H1 (cell line): ENCODE data around the gene CHST3. TPM values are rescaled to one million over a fixed set of nuclear protein-coding genes. Genes with fewer than 3 reads are reported as not detected.

Experiments
- CEBPB ChIP-seq: IDR thresholded peaks from 2 replicates; pipeline ENCODE4 v1.6.1; 2012; ENCODE audit warnings: low read depth, low read length
- CHD1 ChIP-seq: IDR thresholded peaks from 2 replicates; pipeline ENCODE4 v1.6.1; 2012; ENCODE audit warnings: low read depth, low read length, improper control_type of control experiment
- HDAC2 ChIP-seq, 2 experiments: fragments of 300-600 bp in 1 of 2; sonication (generic) in 1 of 2; IDR thresholded peaks; 2 replicates each; pipeline ENCODE4 v1.6.1; 2011 to 2012; ENCODE audit warnings: low read depth in 2 of 2, low read length in 2 of 2, mild to moderate bottlenecking in 2 of 2, moderate library complexity in 2 of 2, borderline replicate concordance in 1 of 2, inconsistent platforms in 1 of 2
- TBP ChIP-seq: IDR thresholded peaks from 2 replicates; pipeline ENCODE4 v1.6.1; 2011; ENCODE audit warnings: low read depth, low read length, improper control_type of control experiment
- polyA plus RNA-seq, 7 experiments: library from polyadenylated mRNA; depleted of rRNA in 3 of 7; stranded (reverse) in 5 of 7; unstranded in 2 of 7; fragments of >200 nt in 5 of 7; fragments of 200-250 nt in 2 of 7; gene quantifications; 1 replicate in 5 of 7; 2 replicates in 1 of 7; 4 replicates in 1 of 7; pipeline versions ENCODE4 v1.2.1 to v1.2.3, GENCODE V29; 2011 to 2013; ENCODE audit warnings: missing spikeins in 2 of 7, mixed read lengths in 2 of 7
- total RNA-seq: library from RNA; stranded (reverse); fragmentation: NEBNext Ultra II Directional; extraction: Animal tissue kit (Norgen Biotek cat#: 25700); gene quantifications from 2 replicates; pipeline ENCODE4 v1.2.1, GENCODE V29; 2021
- TF ChIP-seq, protein P1 (sequence below): fragments of 300-600 bp; sonication (generic); IDR thresholded peaks from 2 replicates; pipeline ENCODE4 v1.7.1; 2012; ENCODE audit warnings: low read length, moderate library complexity, mild to moderate bottlenecking, inconsistent platforms; ENCODE audit not compliant: insufficient replicate concordance

CHST3 gene
- total and polyA plus RNA-seq, 2 of the 8 experiments (the other 6 are each of a cell fraction or from before 2014, with no cell fraction given) = 2.0 to 5.8 TPM

- no peak for TF ChIP-seq CEBPB
- no peak for TF ChIP-seq CHD1
- TF ChIP-seq HDAC2 (IDR thresholded peaks at IDR 0.05; ENCODE audit: borderline replicate concordance in 1 of 2, low read depth in 2 of 2, low read length in 2 of 2) = no peak
- TF ChIP-seq, protein P1, sequence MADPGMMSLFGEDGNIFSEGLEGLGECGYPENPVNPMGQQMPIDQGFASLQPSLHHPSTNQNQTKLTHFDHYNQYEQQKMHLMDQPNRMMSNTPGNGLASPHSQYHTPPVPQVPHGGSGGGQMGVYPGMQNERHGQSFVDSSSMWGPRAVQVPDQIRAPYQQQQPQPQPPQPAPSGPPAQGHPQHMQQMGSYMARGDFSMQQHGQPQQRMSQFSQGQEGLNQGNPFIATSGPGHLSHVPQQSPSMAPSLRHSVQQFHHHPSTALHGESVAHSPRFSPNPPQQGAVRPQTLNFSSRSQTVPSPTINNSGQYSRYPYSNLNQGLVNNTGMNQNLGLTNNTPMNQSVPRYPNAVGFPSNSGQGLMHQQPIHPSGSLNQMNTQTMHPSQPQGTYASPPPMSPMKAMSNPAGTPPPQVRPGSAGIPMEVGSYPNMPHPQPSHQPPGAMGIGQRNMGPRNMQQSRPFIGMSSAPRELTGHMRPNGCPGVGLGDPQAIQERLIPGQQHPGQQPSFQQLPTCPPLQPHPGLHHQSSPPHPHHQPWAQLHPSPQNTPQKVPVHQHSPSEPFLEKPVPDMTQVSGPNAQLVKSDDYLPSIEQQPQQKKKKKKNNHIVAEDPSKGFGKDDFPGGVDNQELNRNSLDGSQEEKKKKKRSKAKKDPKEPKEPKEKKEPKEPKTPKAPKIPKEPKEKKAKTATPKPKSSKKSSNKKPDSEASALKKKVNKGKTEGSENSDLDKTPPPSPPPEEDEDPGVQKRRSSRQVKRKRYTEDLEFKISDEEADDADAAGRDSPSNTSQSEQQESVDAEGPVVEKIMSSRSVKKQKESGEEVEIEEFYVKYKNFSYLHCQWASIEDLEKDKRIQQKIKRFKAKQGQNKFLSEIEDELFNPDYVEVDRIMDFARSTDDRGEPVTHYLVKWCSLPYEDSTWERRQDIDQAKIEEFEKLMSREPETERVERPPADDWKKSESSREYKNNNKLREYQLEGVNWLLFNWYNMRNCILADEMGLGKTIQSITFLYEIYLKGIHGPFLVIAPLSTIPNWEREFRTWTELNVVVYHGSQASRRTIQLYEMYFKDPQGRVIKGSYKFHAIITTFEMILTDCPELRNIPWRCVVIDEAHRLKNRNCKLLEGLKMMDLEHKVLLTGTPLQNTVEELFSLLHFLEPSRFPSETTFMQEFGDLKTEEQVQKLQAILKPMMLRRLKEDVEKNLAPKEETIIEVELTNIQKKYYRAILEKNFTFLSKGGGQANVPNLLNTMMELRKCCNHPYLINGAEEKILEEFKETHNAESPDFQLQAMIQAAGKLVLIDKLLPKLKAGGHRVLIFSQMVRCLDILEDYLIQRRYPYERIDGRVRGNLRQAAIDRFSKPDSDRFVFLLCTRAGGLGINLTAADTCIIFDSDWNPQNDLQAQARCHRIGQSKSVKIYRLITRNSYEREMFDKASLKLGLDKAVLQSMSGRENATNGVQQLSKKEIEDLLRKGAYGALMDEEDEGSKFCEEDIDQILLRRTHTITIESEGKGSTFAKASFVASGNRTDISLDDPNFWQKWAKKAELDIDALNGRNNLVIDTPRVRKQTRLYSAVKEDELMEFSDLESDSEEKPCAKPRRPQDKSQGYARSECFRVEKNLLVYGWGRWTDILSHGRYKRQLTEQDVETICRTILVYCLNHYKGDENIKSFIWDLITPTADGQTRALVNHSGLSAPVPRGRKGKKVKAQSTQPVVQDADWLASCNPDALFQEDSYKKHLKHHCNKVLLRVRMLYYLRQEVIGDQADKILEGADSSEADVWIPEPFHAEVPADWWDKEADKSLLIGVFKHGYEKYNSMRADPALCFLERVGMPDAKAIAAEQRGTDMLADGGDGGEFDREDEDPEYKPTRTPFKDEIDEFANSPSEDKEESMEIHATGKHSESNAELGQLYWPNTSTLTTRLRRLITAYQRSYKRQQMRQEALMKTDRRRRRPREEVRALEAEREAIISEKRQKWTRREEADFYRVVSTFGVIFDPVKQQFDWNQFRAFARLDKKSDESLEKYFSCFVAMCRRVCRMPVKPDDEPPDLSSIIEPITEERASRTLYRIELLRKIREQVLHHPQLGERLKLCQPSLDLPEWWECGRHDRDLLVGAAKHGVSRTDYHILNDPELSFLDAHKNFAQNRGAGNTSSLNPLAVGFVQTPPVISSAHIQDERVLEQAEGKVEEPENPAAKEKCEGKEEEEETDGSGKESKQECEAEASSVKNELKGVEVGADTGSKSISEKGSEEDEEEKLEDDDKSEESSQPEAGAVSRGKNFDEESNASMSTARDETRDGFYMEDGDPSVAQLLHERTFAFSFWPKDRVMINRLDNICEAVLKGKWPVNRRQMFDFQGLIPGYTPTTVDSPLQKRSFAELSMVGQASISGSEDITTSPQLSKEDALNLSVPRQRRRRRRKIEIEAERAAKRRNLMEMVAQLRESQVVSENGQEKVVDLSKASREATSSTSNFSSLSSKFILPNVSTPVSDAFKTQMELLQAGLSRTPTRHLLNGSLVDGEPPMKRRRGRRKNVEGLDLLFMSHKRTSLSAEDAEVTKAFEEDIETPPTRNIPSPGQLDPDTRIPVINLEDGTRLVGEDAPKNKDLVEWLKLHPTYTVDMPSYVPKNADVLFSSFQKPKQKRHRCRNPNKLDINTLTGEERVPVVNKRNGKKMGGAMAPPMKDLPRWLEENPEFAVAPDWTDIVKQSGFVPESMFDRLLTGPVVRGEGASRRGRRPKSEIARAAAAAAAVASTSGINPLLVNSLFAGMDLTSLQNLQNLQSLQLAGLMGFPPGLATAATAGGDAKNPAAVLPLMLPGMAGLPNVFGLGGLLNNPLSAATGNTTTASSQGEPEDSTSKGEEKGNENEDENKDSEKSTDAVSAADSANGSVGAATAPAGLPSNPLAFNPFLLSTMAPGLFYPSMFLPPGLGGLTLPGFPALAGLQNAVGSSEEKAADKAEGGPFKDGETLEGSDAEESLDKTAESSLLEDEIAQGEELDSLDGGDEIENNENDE = no peak
- TF ChIP-seq TBP = no peak
- TF ChIP-seq, all 59 proteins: peak for 0
Observed at GRCh38 chr10:72056113-72056512, 91.9 kb downstream of the CHST3 start (continued).
